ENCODE data around the gene MON2. TPM values are rescaled to one million over a fixed set of nuclear protein-coding genes. Genes with fewer than 3 reads are reported as not detected.

The MON2 gene
- total RNA-seq, 4 donors from 2014 or later = 23.5 to 75.8 (median 40.6) TPM

DNA sequence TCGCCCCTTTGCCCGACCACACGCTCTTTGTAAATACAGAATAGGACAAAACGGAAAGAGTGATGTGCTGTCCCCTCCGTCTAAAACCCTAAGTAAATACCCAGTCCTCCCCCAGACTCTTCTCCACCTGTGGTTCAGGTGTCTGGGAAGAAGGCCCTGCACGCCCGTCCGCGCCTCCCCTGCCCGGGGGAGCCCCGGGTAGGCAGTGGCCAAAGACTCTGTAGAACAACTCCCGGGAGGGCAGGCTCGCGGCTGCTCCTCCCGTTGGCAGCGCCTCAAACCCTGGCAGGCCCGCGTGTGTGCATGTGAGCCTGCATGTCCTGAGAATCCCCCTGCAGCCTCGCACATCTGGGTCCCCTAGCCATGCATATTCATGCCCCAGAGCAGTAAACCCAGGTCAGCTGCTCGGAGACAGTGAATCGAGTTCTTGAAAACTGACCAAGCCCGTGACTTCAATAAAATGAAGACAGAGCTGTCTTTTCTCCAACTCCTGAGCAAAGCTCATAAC, 165.8 kb downstream of the MON2 start:
- Histone ChIP-seq H3K4me1 (peaks cover 0 to 21% (median 6%) of the 10 kb centered on the region in 3 donors), H3K27me3 (no peaks in the 10 kb centered on the region), H3K36me3 (no peaks in the 10 kb centered on the region), H3K4me3 (peak overlapping the region; percentile 46 to 65), H3K27ac (peak overlapping the region in 3 of 4 donors; percentile 67 to 79 (median 77)), H3K9me3 (no peaks in the 10 kb centered on the region)
- ATAC-seq = peak; percentile 15
- WGBS, 2 donors (ENCODE audit: low coverage in 1 of 2) = 12% methylated on average over 5 of the region's 22 CpGs; no CpG with 5 or more reads in 1 of the 2 donors
- TF ChIP-seq EP300 (IDR thresholded peaks at IDR 0.05) (no peak), POLR2AphosphoS5 (IDR thresholded peaks at IDR 0.05) (no peak), POLR2A (IDR thresholded peaks at IDR 0.05) (no peak)
- TF ChIP-seq, protein P1, sequence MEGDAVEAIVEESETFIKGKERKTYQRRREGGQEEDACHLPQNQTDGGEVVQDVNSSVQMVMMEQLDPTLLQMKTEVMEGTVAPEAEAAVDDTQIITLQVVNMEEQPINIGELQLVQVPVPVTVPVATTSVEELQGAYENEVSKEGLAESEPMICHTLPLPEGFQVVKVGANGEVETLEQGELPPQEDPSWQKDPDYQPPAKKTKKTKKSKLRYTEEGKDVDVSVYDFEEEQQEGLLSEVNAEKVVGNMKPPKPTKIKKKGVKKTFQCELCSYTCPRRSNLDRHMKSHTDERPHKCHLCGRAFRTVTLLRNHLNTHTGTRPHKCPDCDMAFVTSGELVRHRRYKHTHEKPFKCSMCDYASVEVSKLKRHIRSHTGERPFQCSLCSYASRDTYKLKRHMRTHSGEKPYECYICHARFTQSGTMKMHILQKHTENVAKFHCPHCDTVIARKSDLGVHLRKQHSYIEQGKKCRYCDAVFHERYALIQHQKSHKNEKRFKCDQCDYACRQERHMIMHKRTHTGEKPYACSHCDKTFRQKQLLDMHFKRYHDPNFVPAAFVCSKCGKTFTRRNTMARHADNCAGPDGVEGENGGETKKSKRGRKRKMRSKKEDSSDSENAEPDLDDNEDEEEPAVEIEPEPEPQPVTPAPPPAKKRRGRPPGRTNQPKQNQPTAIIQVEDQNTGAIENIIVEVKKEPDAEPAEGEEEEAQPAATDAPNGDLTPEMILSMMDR (IDR thresholded peaks at IDR 0.05) = no peak

DNA sequence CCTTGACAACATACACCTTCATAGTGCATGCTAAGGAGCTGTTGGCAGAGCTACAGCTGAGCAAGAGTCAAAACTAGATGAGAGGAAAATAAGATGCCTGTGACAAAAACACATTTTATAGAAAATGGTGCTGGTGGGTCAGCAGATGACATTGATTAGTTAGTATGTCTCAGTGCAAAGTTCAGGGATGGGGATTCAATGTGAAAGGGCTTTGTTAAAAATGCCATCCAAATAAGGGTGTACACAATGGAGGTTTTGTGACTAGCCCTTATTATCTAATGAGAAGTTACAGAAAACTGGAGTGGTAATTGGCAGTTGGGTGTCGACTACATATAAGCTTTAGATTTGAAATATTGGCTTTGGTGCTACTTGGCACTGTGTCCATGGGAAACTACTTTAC, 169.0 kb downstream of the MON2 start:
- no peak overlapping the region for H3K27ac ChIP-seq
- H3K4me1 ChIP-seq = peaks cover 0 to 20% (median 6%) of the 10 kb centered on the region in 3 donors
- ATAC-seq = no peak
- no peak for TF ChIP-seq POLR2AphosphoS5 (IDR thresholded peaks at IDR 0.05)
- 73 to 100% methylated on average over 1 of the region's 1 CpG for WGBS, 2 donors (ENCODE audit: low coverage in 1 of 2)
- H3K36me3 ChIP-seq = no peaks in the 10 kb centered on the region
- no peaks in the 10 kb centered on the region for H3K27me3 ChIP-seq
- no peak overlapping the region for H3K4me3 ChIP-seq
- no peaks in the 10 kb centered on the region for H3K9me3 ChIP-seq

DNA sequence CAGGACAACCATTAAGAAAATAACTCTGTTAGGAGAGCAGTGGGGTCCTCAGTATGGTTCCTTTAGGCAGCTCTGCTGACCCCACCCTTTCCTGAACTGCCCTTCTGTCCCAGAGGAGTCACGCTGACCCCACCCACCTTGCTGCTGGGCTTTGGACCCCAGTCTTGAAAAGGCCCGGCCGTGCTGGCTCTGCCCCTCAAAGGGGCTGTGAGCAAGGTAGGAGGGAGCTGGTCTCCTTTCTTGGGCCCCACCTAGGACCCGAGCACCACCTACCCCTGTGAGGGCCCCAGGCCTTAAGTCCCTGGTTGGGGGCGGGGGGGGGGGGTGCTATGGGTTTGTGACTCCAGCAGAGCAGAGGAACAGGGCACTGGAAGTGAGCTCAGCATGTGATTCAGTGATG, 171.1 kb downstream of the MON2 start:
- Histone ChIP-seq H3K9me3 (no peaks in the 10 kb centered on the region), H3K27ac (no peak overlapping the region), H3K36me3 (no peaks in the 10 kb centered on the region), H3K4me1 (peaks cover 0 to 4% (median 2%) of the 10 kb centered on the region in 3 donors), H3K4me3 (no peak overlapping the region), H3K27me3 (no peaks in the 10 kb centered on the region)
- no peak for ATAC-seq
- WGBS, 2 donors (ENCODE audit: low coverage in 1 of 2) = 67 to 100% methylated on average over 1 of the region's 5 CpGs
- no peak for TF ChIP-seq POLR2A (IDR thresholded peaks at IDR 0.05)
- TF ChIP-seq EP300 (IDR thresholded peaks at IDR 0.05) = no peak
- TF ChIP-seq, protein P1 (IDR thresholded peaks at IDR 0.05) = no peak
- no peak for TF ChIP-seq POLR2AphosphoS5 (IDR thresholded peaks at IDR 0.05)

DNA sequence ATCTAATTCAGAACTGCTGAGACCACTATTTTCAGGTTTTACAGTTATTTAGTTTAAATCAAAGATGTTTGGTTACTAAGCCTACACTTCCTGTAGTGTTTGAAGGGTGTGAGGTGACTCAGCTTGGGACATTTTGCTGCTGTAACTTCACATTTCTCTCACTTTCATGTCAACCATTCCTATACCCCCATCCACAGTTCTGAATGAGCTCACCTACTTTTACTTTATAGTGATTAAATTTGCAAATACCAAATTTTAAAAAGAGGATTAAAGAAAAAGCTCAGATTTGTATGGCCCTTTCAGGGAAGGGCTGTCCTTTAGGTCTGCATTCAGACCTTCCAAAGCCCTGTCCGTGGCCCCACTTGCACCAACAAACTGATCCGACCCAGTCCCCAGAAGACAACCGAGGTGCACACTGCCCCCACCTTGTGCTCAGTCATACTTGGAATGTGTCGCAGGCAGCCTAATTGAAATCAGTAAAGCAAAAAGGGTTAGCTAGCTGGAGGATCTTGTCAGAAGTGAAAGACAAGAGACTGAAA, 174.4 kb downstream of the MON2 start:
- ATAC-seq = no peak
- Histone ChIP-seq H3K9me3 (no peaks in the 10 kb centered on the region), H3K27ac (no peak overlapping the region), H3K27me3 (no peaks in the 10 kb centered on the region), H3K4me3 (no peak overlapping the region), H3K4me1 (no peaks in the 10 kb centered on the region), H3K36me3 (no peaks in the 10 kb centered on the region)
- WGBS, 2 donors (ENCODE audit: low coverage in 1 of 2) = 78% methylated on average over 4 of the region's 4 CpGs; no CpG with 5 or more reads in 1 of the 2 donors
- TF ChIP-seq POLR2A (IDR thresholded peaks at IDR 0.05) = no peak
- TF ChIP-seq EP300 (IDR thresholded peaks at IDR 0.05) = no peak
- TF ChIP-seq POLR2AphosphoS5 (IDR thresholded peaks at IDR 0.05) = no peak
- TF ChIP-seq, protein P1 (IDR thresholded peaks at IDR 0.05) = no peak

DNA sequence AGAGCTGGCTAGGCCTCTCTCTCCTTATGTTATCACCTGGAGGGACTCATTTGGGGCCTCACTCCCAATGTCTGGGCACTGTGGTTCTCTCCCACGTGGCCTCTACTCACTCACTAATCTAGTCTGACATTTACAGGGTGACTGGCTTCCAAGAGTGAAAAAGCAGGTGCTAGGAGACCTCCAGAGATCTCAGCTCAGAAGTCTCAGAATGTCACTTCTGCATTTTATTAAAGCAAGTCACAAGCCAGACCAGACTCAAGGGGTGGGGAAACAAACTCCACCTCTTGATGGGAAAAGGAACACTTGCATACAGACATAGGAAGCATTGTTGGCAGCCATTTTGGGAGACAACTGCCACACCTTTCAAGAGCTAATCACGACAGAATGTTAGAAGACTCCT, 175.9 kb downstream of the MON2 start:
- H3K27me3 ChIP-seq = no peaks in the 10 kb centered on the region
- no peaks in the 10 kb centered on the region for H3K36me3 ChIP-seq
- no peak overlapping the region for H3K4me3 ChIP-seq
- no peak overlapping the region for H3K27ac ChIP-seq
- H3K4me1 ChIP-seq = peaks cover 0 to 6% (median 0%) of the 10 kb centered on the region in 3 donors
- TF ChIP-seq POLR2AphosphoS5 (IDR thresholded peaks at IDR 0.05) (no peak), POLR2A (IDR thresholded peaks at IDR 0.05) (no peak), EP300 (IDR thresholded peaks at IDR 0.05) (no peak)
- TF ChIP-seq, protein P1 (IDR thresholded peaks at IDR 0.05) = no peak
- 94% methylated on average over 2 of the region's 2 CpGs; no CpG with 5 or more reads in 1 of the 2 donors for WGBS, 2 donors (ENCODE audit: low coverage in 1 of 2)
- H3K9me3 ChIP-seq = no peaks in the 10 kb centered on the region
- no peak for ATAC-seq
